ENCODE results near the gene BCL2L15.

Gene BCL2L15

DNA sequence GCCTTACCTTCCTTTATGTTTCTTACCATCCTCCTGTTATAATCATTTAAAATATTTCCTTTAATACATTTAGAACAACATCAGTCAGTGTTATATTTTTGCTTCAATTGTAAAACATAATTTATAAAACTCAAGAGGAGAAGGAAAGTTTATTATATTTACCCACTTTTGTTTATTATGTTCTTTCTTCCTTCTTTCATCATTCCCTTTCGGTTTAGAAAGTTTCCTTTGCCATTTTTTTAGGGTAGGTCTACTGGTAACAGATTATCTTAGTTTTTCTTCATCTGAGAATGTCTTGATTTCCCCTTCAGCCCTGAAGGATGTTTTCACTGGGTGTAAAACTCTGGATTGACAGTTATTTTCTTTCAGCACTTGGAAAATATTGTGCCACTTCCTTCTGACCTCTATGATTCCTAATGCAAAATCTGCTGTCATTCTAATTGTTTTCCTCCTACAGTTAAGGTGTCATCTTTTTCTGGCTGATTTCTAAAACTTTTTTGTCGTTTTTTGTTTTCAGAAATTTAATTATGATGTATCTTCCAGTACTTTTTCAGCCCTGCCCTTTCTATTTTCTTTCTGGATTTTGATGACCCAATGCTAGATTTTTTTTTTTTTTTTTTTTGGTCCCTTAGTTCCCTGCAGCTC, 40.9 kb downstream of the BCL2L15 start:
- Histone ChIP-seq H3K9me3 (ENCODE audit: control insufficient read depth, insufficient read depth, low read length) (peaks cover 4% of the 10 kb centered on the region; the same call in 1 of the 2 replicates), H3K36me3 (ENCODE audit: insufficient read depth, low read length) (no peaks in the 10 kb centered on the region), H3K4me1 (ENCODE audit: insufficient read depth, low read length) (no peaks in the 10 kb centered on the region), H3K9ac (ENCODE audit: low read depth, low read length) (no peak overlapping the region)

DNA sequence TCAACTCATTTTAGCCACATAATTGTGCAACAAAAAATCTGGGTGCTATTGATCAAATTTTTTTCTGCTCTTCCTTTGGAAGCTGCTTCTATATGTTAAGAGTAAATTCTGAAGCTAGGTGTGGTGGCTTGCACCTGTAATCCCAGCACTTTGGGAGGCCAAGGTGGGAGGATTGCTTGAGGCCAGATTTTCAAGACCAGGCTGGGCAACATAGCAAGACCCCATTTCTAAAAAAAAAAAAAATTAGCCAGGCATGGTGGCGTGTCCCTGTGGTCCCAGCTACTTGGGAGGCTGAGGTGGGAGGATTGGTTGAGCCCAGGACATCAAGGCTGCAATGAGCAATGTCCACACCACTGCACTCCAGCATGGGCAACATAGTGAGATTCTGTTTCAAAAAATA, 50.8 kb downstream of the BCL2L15 start:
- Histone ChIP-seq H3K9me3 (ENCODE audit: control insufficient read depth, insufficient read depth, low read length) (no peaks in the 10 kb centered on the region), H3K9ac (ENCODE audit: low read depth, low read length) (no peak overlapping the region), H3K36me3 (ENCODE audit: insufficient read depth, low read length) (no peaks in the 10 kb centered on the region), H3K4me1 (ENCODE audit: insufficient read depth, low read length) (no peaks in the 10 kb centered on the region)

DNA sequence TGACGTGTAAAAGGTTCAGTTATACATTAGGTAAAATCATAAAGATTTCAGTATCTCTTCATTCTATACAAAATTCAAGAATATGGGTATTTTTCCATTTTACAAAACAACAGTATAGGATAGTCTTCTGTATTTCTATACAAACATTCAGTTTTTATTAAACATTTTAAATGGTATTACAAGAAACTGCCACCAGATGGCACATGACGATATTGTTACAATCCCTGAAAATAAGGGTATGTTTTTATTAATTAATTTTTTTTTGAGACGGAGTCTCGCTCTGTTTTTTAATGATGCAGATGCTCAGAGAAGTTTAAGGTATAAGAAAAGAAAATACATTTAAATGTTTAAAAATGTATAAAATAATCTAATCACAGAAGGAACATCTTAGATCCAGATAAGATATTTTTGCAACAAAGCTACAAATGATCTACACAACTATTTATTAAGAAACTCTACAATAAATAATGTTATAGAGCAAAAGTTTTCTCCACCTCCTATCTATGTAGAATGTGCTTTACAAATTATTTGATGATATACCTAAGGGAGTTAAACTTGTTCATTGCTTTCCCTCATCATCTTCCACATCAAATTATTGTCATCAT, 51.6 kb downstream of the BCL2L15 start:
- Histone ChIP-seq H3K9ac (ENCODE audit: low read depth, low read length) (no peak overlapping the region), H3K9me3 (ENCODE audit: control insufficient read depth, insufficient read depth, low read length) (no peaks in the 10 kb centered on the region), H3K4me1 (ENCODE audit: insufficient read depth, low read length) (no peaks in the 10 kb centered on the region), H3K36me3 (ENCODE audit: insufficient read depth, low read length) (no peaks in the 10 kb centered on the region)

DNA sequence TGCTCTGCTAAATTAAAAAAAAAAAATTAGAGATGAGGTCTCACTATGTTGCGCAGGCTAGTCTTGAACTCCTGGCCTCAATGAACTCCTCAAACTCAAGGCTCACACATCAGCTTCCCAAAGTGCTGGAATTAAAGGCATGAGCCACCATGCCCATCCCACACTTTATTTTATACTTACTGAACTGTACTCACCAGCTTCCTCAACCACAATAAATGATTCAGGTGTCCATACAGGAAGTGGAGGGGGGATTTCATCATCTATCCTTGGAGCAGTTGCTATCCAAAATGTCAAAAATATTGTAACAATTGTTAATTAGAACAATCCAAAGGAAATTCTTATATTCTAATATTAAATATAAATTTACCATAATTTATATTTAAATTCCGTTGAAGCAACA, 52.7 kb downstream of the BCL2L15 start:
- Histone ChIP-seq H3K9ac (ENCODE audit: low read depth, low read length) (no peak overlapping the region), H3K9me3 (ENCODE audit: control insufficient read depth, insufficient read depth, low read length) (no peaks in the 10 kb centered on the region), H3K36me3 (ENCODE audit: insufficient read depth, low read length) (no peaks in the 10 kb centered on the region), H3K4me1 (ENCODE audit: insufficient read depth, low read length) (no peaks in the 10 kb centered on the region)

Measured in ES-I3 (cell line).